GM21390 (cell line): ENCODE results near the gene SPATA2.

Experiments
- ATAC-seq: cut with Tn5 transposase; IDR thresholded peaks from one replicate; pipeline ENCODE4 v1.9.1; 2021; ENCODE audit not compliant: unreplicated experiment

SPATA2 gene

DNA sequence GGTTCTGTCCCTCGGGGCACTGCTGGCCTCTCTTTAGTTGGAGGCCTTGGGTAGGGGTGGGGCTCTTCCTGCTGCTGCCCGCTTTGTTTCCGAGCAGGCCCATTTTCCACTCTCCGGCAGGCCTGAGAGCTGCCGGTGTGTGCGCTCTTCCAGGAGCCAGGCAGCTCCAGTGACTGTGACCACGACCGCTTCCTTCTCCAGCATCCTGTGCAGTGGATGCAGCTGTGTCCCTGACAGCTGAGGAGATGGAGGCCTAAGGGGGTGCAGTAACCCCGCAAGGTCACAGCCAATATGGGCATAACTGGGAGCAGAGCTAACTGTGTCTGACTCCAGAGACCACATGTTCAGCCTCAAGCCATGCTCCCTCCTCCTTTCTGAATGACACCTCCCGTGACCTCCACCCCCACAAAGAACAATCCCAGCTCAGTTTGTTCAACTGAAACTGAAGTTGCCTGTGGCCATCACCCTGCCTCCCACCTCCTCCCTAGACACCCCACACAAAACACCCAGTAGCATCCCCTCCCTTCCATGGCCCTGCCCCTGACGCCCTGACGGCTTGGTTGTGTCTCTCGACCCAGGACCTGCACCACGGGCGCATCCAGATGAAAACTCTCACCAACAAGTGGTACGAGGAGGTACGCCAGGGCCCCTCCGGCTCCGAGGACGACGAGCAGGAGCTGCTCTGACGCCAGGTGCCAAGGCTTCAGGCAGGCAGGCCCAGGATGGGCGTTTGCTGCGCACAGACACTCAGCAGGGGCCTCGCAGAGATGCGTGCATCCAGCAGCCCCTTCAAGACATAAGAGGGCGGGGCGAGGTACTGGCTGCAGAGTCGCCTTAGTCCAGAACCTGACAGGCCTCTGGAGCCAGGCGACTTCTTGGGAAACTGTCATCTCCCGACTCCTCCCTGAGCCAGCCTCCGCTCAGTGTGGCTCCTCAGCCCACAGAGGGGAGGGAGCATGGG lies 27.8 kb downstream of the SPATA2 start:
- no peak for ATAC-seq

DNA sequence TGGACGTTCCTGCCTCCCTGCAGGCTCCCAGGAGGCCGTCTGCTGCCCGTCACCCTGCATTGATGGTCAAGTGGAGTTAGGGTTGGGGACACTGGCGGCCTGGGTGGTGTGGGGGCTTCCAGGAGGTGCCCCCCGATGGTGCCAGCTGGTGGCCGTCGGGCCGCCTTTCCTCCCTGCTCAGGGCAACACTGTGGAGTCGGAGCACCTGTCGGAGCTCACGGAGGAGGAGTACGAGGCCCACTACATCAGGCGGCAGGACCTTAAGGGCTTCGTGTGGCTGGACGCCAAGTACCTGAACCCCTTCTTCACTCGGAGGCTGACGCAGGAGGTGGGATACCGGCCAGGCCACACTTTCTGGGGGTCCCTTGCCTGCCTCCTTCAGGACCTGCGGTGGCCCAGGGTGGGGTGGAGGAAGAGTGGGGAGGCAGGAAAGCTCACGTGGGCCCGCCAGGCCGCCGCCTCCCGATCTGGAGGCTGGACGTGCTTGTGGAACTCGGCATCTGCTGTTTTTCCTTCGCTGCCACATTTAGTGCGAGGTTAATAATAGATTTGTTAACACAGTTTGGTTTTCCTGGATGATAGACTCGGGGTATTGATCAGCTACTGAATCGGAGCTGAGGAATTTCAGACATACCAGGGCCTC lies 28.6 kb downstream of the SPATA2 start:
- ATAC-seq: no peak

DNA sequence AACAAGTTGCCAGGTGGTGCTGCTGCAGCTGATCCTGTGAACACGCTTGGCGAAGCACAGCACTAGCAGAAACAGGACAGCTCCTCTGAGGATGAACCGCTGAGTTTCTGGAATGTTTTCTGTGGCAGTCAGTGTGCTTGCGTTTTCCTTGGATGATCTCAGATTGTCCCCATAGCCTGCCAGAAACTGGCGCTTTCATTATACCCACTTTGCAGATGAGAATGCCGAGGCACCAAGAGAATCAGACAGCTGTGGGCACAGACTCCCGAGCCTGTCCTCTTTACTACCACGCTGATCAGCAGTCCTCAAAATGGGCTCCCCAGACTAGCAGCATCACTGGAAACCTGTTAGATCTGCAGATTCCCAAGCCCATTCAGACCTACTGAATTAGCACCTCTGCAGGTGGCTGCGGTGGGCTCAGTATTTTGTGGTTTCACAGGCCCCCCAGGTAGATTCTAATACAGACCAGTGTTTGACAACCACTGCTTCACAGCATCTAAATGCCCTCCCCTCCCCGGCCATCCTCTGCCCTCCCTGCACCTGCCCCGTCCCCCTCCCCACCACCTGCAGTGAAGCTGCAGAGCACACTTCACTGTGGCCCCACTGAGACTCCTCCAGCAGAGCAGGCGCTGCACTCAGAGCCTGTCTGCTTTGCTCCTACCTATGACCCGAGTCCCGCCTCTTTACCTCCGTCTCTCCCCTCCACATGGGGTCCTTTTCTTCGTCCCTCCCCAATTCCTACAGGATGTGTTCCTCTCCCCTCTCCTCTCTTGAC lies 29.6 kb downstream of the SPATA2 start:
- ATAC-seq: no peak

DNA sequence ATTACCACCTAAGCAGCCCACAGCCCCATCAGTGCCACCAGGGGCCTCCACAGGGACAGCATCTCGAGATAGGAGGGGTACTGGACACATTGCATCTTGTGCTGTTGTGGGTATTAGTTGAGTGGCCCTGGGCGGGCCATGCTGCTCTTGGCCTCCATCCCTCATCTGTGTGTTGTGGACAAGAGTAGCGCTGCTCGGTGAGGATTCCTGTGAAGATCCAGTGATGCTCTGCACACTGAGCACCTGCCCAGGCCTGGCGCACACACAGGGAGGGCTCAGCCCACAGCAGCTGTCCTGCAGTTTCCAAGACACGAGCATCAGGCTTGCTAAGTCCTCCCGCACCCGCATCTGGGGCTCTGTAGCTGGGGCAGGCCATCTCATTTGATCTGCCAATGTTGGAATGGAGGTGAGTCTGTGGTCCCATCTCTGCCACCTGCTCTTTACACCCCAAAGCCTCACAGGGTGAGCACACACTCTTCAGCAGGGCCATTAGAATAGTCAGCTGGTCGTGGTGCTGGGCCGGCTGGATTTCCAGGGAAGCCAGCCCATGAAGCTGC lies 32.0 kb downstream of the SPATA2 start:
- no peak for ATAC-seq

DNA sequence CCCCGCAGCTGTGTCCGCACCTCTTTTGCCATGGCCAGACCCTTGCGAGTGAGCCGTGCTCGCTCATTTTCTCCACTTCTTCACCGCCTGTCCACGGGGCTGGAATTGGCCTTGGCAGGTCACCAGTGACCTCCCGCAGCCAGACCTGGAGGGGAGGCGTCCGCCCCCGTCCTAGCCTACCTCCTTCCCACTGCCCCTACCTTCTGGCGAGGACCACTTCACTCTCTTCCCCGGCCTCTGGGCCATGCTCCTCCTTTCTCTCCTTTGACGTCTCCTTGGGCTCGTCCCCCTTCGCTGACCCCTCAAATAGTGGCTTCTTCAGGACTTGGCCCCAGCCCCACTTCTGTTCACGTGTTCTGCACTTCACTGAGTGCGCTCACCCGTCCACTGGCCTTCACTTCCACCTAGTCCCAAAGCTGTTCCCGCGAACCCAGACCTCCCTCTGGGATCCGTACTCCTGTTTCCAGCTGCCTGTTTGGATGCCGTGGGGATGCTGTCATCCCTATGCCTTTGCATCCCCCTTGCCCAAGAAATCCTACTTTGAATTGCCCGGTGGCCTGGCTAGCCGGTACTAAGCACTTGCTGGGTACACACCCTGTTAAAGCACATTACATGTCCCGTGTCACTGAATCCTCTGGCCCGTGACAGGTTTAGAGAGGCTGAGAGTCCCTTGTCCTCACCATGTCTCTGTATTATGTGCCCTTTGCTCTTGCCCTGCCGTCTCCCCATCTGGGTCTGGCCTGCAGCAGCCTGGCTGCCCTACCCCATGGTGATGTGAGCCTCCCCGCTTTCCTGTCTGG lies 33.0 kb downstream of the SPATA2 start:
- no peak for ATAC-seq

DNA sequence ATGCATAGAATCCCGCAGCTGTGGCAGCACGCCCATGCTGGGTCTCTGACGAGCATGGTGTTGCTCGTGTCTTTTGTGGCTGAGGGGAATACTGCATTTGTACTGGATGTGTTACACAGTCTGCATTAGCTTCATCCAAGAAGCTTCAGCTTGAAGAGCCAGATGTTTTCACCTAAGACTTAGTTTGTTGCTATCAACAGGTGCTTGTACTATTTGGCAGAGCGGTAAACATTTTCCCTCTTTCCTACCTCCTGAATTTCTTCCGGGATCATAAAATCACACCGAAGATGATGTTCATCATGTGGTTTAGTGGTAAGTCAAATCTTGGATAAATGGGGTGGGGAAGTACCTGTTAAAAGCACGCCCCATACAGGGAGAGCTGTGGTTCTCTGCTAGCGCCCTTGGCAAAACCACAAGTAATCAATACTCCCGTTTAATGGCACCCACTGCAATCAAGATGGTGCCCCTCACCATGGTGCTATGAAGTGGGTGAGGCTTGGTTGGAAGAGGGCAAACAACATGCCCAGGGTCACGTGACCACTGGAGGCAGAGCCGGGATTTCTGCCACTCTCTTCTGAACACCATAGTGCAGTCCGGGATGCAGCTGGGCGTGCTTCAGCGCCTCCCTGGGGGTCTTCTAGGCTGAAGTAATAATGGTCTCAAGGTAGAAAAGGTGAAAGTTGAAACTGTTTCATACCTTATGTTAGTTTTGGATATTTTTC lies 34.4 kb downstream of the SPATA2 start:
- ATAC-seq: no peak

DNA sequence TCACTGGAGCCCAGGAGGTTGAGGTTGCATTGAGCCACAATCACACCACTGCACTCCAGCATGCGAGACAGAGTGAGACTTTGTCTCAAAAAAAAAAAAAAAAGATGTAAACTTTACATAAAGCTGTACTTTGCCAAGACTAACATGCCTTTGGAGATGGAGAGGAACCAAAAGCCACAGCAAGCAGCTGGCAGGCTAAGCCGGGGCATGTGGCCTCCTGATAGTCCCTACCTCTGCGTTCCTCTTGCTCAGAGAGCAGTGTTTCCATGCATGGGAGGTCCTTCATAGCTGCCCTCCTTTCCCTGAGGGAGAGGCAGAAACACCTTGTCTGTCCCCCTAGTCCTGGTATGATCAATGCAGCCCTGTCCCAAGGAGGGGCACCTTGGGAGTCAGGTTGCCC lies 35.2 kb downstream of the SPATA2 start:
- no peak for ATAC-seq

DNA sequence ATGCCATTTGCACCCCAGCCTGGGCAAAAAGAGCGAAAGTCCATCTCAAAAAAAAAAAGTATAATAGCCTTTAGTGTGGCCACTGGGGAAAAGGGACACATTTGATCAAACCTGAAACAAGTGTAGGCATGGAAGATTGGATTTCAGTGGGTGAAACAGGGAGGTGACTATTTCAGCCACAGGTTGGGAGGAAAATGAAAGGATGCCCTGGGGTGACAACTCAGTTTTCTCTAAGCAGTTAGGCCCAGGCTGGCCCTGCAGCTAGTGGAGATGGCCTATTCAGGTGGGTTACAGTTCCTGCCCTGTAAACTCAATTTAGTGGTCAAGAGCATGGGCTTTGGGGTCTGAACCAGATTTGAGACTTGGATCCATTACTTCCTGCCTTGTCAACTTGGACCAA lies 36.4 kb downstream of the SPATA2 start:
- no peak for ATAC-seq

DNA sequence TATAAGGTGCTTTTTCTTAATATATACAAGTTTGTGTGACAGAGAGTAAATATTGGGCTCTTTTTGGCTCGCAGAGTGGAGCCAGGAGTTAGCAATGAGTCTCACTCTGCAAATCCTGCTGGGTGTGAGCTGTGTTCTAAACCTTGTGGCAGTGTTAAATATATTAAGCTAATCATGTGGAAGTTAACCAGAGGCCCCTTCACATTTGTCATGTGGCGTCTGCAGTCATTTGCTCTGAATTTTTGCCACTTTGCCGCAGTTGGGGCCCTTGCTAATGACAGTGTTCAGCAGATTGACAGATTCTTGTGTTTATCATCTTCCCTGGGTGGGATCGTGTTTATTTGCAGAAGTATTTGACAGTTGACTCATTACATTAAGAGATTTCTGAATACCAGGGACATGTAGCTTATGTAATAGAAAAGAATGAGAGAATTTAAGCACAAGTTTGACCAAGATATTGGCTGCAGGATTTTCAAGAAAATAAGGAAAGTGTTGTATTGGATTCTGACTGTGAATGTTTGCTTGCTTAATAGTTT lies 37.9 kb downstream of the SPATA2 start:
- ATAC-seq: no peak

DNA sequence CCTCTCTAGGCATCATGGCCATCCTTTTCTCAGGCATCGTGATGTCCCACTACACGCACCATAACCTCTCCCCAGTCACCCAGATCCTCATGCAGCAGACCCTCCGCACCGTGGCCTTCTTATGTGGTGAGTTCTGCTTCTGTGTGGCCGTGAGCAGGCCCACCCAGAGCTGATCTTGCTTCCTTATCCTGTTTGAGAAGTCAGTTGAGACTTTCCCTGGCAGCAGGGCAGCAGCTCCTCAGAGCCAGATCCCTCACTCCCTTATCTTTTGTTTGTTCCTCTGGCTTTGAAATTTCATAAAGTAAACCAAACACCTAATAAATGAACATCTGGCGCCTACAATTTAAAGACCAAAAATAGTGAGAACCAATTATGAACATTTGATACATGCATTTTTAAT lies 40.6 kb downstream of the SPATA2 start:
- no peak for ATAC-seq

DNA sequence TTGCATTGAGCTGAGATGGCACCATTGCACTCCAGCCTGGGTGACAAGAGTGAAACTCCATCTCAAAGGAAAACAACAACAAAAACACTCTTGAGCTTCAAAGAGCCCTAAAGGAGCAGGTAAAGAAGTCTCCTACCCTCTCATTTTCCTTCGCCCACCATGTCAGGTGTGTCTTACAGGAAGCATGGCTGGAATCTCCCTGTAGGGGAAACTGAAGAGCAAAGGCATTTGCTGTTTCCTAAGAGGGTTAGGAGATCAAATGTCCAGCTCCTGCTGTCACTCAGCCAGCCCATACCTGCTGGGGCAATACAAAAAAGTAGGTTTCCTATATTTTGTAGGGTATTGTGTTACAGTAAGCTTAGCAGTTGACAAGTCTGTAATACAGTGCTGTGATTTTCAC lies 43.3 kb downstream of the SPATA2 start:
- no peak for ATAC-seq

DNA sequence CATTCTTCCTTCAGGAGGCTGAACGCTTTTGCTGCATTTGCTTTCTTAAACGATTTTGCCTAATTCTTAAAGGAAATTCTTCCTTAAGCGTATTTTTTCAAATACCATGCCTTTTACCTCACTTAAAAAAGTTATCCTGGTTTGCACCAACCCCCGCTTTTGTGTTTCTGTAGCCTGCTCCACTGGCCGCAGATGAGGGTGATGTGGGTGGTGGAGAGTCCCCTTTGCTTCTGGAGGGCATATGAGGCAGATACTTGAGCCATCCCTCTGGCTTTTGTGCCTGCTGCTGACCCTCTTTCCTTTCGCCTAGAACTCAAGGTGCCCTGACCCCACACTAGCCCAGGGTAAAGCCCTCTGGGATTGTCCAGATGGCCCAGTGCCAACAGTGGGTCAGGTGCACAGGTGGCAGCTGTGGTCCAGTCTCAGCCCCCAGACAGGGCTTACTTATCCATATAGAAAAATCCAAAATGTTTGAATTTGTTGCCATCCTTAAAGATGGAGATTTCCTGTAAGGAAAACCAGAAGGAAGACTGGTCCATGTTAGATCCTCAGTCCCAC lies 43.9 kb downstream of the SPATA2 start:
- ATAC-seq: no peak

DNA sequence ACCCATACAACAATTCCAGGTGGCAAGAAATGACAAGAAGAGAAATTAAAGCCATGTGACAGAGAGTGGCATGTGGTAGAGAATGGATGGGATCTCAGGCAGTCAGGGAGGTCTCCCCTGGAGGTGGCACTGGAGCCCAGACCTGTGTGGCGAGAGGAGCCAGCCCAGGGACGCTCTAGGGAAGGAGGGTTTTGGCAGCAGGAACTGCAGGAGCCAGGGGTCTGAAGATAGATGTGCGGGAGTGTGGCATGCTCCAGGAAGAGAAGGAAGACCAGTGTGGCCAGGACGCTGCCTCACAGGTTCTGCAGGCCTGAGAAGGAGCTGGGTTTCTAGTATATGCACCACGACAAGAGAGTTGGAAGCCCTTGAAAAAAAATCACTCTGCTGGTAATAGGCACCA lies 45.1 kb downstream of the SPATA2 start:
- no peak for ATAC-seq

DNA sequence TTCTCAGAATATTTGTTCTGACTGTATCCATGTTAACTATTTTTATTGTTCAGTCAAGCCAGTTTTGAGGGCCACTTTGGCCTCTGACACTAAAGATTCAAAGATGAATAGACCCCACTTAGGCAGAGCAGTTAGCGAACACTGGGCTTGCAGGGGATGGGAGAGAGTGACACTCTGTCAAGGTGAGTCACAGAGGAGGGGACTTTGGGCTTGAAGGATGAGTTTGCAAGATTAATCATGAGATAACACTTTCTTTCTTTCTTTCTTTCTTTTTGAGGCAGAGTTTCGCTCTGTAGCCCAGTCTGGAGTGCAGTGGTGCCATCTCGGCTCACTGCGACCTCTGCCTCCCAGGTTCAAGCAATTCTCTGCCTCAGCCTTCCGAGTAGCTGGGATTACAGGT lies 46.4 kb downstream of the SPATA2 start:
- no peak for ATAC-seq

DNA sequence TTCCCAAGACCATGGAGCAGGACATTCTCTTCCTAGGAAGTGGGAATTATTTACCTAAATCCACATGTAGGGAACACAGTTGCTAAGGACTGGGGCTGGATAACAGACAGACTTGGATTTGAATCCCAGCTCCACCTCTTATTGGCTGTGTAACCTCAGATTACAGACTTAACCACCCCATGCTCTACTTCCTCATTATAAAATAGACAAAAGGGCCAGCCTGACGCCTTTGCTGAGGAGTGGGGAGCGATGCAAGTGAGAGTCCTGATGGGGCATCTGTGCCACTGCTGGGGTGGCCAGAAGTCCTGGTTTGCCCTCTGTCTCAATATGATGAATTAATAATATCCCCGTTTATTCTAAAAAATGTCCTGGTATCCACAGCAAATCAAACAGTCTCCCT lies 46.8 kb downstream of the SPATA2 start:
- ATAC-seq: no peak

DNA sequence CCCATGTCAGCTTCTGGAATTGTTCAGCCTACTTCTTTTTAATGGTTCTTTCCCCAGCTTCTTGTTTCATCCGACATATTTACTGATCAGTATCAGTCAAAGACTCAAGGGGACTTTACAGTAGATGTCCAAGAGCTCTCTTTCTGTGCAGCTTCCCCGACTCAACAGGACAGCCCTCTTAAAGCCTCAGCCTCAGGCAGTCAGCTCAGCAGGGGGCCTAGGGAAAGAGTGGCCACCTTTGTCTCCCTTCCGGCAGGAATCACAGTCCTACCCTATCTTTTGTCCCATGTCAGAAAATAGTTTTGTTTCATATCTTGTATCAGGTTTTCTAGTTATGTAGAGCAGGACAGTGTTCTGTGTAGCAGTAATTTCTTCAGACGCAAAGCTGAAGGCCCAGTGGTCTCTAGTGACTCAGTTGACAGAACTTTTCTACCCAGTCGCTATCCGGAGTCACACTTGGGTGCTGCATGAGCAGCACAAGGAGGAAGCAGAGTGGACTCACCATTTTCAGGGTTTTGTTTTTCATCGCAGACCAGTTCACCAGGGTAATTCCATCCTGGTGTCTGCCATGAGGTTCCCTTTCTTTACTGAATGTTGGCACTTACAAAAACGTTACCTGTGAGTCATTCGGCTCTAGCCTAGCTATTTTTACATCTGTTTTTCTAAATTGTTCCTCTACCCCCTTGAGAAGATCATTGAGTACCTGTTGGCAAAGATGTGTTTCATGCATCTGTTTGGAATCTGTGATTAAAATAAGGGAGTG lies 47.7 kb downstream of the SPATA2 start:
- ATAC-seq: no peak

DNA sequence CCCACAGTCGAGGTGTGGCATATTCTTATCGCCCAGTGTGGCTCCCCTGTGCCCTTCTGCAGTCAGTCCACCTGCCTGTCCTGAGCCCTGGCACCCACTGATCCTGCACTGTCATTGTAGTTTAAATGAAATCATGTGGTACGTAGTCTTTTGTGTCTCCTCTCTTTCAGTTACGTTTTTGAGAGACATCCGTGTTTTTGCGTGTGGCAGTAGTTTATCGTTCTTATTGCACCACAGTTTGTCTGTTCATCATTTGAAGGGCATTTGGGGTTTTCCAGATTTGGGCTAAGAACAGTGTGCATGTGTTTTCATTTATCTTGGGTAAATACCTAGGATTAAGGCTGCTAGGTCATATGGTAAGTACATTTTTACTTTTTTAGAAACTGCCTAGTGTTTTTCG lies 49.3 kb downstream of the SPATA2 start:
- ATAC-seq: no peak

DNA sequence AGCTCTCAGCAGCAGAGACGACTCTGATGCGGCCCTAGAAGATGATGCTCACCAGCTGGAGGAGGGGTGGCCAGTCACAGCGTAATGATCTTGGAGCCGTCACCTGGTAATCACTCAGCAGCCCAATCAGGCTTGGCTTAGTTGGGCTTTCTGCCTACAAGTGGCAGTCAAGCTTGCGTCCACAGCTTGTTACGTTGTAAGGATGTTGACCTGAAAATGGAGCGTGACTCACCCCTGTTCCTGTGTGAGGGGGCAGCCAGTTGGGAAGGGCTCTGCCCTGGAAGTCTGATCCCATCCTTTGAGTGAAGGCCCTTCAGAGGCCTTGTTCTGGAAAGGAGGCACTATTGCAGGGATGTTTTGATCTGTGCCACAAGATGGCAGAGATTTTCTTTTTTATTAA lies 49.8 kb downstream of the SPATA2 start:
- ATAC-seq: no peak

DNA sequence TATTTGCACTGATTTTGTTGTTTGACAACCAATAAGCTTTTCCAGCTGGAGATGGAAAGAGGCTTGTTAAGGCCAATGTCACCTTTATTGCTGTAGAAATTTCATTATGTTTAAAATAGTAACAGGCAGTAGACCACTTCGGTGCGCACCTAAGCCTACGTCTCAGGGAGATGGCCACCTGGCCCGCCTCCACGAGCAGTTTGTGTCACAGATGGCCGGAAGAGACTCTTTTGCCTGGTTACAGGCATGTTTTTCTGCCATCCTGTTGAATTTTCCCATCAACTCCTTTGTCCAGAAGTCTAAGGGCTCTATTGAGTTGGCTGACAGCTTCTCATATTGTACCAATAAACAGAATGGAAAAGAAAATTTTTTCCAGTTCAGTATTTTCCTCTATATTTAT lies 51.7 kb downstream of the SPATA2 start:
- ATAC-seq: no peak
